ENCODE measurements around the gene NPTXR. TPM values are rescaled to one million over a fixed set of nuclear protein-coding genes. Genes with fewer than 3 reads are reported as not detected.
A peak's percentile ranks its signal among the peaks of the same experiment; 100 is the strongest.

Gene NPTXR
- total and polyA plus RNA-seq, 4 donors, result 6.1 to 21.9 (median 13.9) TPM

GRCh38 chr22:38832005-38832978, 11.5 kb downstream of the NPTXR start:
- 82 to 84% methylated on average over 30 of the region's 30 CpGs for WGBS, 2 donors
- H3K4me3 ChIP-seq (ENCODE audit: low read length in 2 of 2), result no peak overlapping the region
- no peaks in the 10 kb centered on the region for H3K9me3 ChIP-seq (ENCODE audit: control insufficient read depth, low read length)
- H3K36me3 ChIP-seq (ENCODE audit: control insufficient read depth in 1 of 2, insufficient read depth in 2 of 2, low read length in 1 of 2), result no peaks in the 10 kb centered on the region
- intact Hi-C loops (cut with DNase I), result no loop called here
- DNase-seq (peak; percentile 40 to 47), ATAC-seq (ENCODE audit: low FRiP score) (no peak)
- H3K27me3 ChIP-seq (ENCODE audit: control insufficient read depth in 1 of 2, insufficient read depth in 2 of 2, low read length in 1 of 2), result no peaks in the 10 kb centered on the region
- H3K27ac ChIP-seq (ENCODE audit: low read depth in 1 of 2, low read length in 2 of 2), result no peak overlapping the region
- no peaks in the 10 kb centered on the region for H3K4me1 ChIP-seq (ENCODE audit: control insufficient read depth in 1 of 2, insufficient read depth in 2 of 2, low read length in 2 of 2)

- no peaks in the 10 kb centered on the region for H3K4me1 ChIP-seq (ENCODE audit: control insufficient read depth in 1 of 2, insufficient read depth in 2 of 2, low read length in 2 of 2)
- no peak overlapping the region for H3K27ac ChIP-seq (ENCODE audit: low read depth in 1 of 2, low read length in 2 of 2)
- DNase-seq (peak; percentile 44 to 46), ATAC-seq (ENCODE audit: low FRiP score) (no peak)
- 92 to 94% methylated on average over 16 of the region's 16 CpGs for WGBS, 2 donors
- H3K4me3 ChIP-seq (ENCODE audit: low read length in 2 of 2), result no peak overlapping the region
- H3K36me3 ChIP-seq (ENCODE audit: control insufficient read depth in 1 of 2, insufficient read depth in 2 of 2, low read length in 1 of 2), result no peaks in the 10 kb centered on the region
- intact Hi-C loops (cut with DNase I), result no loop called here
- no peaks in the 10 kb centered on the region for H3K9me3 ChIP-seq (ENCODE audit: control insufficient read depth, low read length)
- no peaks in the 10 kb centered on the region for H3K27me3 ChIP-seq (ENCODE audit: control insufficient read depth in 1 of 2, insufficient read depth in 2 of 2, low read length in 1 of 2)
Observed at GRCh38 chr22:38831166-38831945, 12.5 kb downstream of the NPTXR start.

GRCh38 chr22:38830845-38831108, 13.1 kb downstream of the NPTXR start:
- Histone ChIP-seq H3K36me3 (ENCODE audit: control insufficient read depth in 1 of 2, insufficient read depth in 2 of 2, low read length in 1 of 2) (no peaks in the 10 kb centered on the region), H3K27ac (ENCODE audit: low read depth in 1 of 2, low read length in 2 of 2) (no peak overlapping the region), H3K27me3 (ENCODE audit: control insufficient read depth in 1 of 2, insufficient read depth in 2 of 2, low read length in 1 of 2) (no peaks in the 10 kb centered on the region), H3K4me3 (ENCODE audit: low read length in 2 of 2) (no peak overlapping the region), H3K9me3 (ENCODE audit: control insufficient read depth, low read length) (no peaks in the 10 kb centered on the region), H3K4me1 (ENCODE audit: control insufficient read depth in 1 of 2, insufficient read depth in 2 of 2, low read length in 2 of 2) (no peaks in the 10 kb centered on the region)
- DNase-seq, result no peak
- 79 to 83% methylated on average over 7 of the region's 7 CpGs for WGBS, 2 donors
- no peak for ATAC-seq (ENCODE audit: low FRiP score)
- intact Hi-C loops (cut with DNase I), result no loop called here

- no peak overlapping the region for H3K27ac ChIP-seq (ENCODE audit: low read depth in 1 of 2, low read length in 2 of 2)
- 86 to 89% methylated on average over 17 of the region's 17 CpGs for WGBS, 2 donors
- no peak for ATAC-seq (ENCODE audit: low FRiP score)
- no peak overlapping the region for H3K4me3 ChIP-seq (ENCODE audit: low read length in 2 of 2)
- DNase-seq, result peak; percentile 33 to 63
- H3K9me3 ChIP-seq (ENCODE audit: control insufficient read depth, low read length), result no peaks in the 10 kb centered on the region
- intact Hi-C loops (cut with DNase I), result no loop called here
- H3K27me3 ChIP-seq (ENCODE audit: control insufficient read depth in 1 of 2, insufficient read depth in 2 of 2, low read length in 1 of 2), result no peaks in the 10 kb centered on the region
- H3K36me3 ChIP-seq (ENCODE audit: control insufficient read depth in 1 of 2, insufficient read depth in 2 of 2, low read length in 1 of 2), result no peaks in the 10 kb centered on the region
- no peaks in the 10 kb centered on the region for H3K4me1 ChIP-seq (ENCODE audit: control insufficient read depth in 1 of 2, insufficient read depth in 2 of 2, low read length in 2 of 2)
Observed at GRCh38 chr22:38830026-38830844, 13.6 kb downstream of the NPTXR start.

- no peaks in the 10 kb centered on the region for H3K36me3 ChIP-seq (ENCODE audit: control insufficient read depth in 1 of 2, insufficient read depth in 2 of 2, low read length in 1 of 2)
- no peak overlapping the region for H3K4me3 ChIP-seq (ENCODE audit: low read length in 2 of 2)
- WGBS, 2 donors, result 79 to 86% methylated on average over 4 of the region's 4 CpGs
- intact Hi-C loops (cut with DNase I), result no loop called here
- no peaks in the 10 kb centered on the region for H3K27me3 ChIP-seq (ENCODE audit: control insufficient read depth in 1 of 2, insufficient read depth in 2 of 2, low read length in 1 of 2)
- no peaks in the 10 kb centered on the region for H3K9me3 ChIP-seq (ENCODE audit: control insufficient read depth, low read length)
- no peak overlapping the region for H3K27ac ChIP-seq (ENCODE audit: low read depth in 1 of 2, low read length in 2 of 2)
- peak; percentile 7 to 15 for DNase-seq
- no peaks in the 10 kb centered on the region for H3K4me1 ChIP-seq (ENCODE audit: control insufficient read depth in 1 of 2, insufficient read depth in 2 of 2, low read length in 2 of 2)
- ATAC-seq (ENCODE audit: low FRiP score), result no peak
Observed at GRCh38 chr22:38829485-38829884, 14.3 kb downstream of the NPTXR start.

- H3K36me3 ChIP-seq (ENCODE audit: control insufficient read depth in 1 of 2, insufficient read depth in 2 of 2, low read length in 1 of 2), result no peaks in the 10 kb centered on the region
- no peaks in the 10 kb centered on the region for H3K4me1 ChIP-seq (ENCODE audit: control insufficient read depth in 1 of 2, insufficient read depth in 2 of 2, low read length in 2 of 2)
- H3K4me3 ChIP-seq (ENCODE audit: low read length in 2 of 2), result no peak overlapping the region
- intact Hi-C loops (cut with DNase I), result no loop called here
- 86 to 89% methylated on average over 10 of the region's 10 CpGs for WGBS, 2 donors
- ATAC-seq (ENCODE audit: low FRiP score) (no peak), DNase-seq (peak; percentile 17 to 51)
- H3K9me3 ChIP-seq (ENCODE audit: control insufficient read depth, low read length), result no peaks in the 10 kb centered on the region
- no peaks in the 10 kb centered on the region for H3K27me3 ChIP-seq (ENCODE audit: control insufficient read depth in 1 of 2, insufficient read depth in 2 of 2, low read length in 1 of 2)
- no peak overlapping the region for H3K27ac ChIP-seq (ENCODE audit: low read depth in 1 of 2, low read length in 2 of 2)
Observed at GRCh38 chr22:38828616-38829205, 15.1 kb downstream of the NPTXR start.

- no peak overlapping the region for H3K4me3 ChIP-seq (ENCODE audit: low read length in 2 of 2)
- no peaks in the 10 kb centered on the region for H3K36me3 ChIP-seq (ENCODE audit: control insufficient read depth in 1 of 2, insufficient read depth in 2 of 2, low read length in 1 of 2)
- H3K9me3 ChIP-seq (ENCODE audit: control insufficient read depth, low read length), result no peaks in the 10 kb centered on the region
- intact Hi-C loops (cut with DNase I), result no loop called here
- 73 to 77% methylated on average over 11 of the region's 11 CpGs for WGBS, 2 donors
- ATAC-seq (ENCODE audit: low FRiP score), result no peak
- DNase-seq, result peak; percentile 38 to 51
- H3K27ac ChIP-seq (ENCODE audit: low read depth in 1 of 2, low read length in 2 of 2), result no peak overlapping the region
- H3K27me3 ChIP-seq (ENCODE audit: control insufficient read depth in 1 of 2, insufficient read depth in 2 of 2, low read length in 1 of 2), result no peaks in the 10 kb centered on the region
- no peaks in the 10 kb centered on the region for H3K4me1 ChIP-seq (ENCODE audit: control insufficient read depth in 1 of 2, insufficient read depth in 2 of 2, low read length in 2 of 2)
Observed at GRCh38 chr22:38828191-38828590, 15.6 kb downstream of the NPTXR start.

GRCh38 chr22:38827510-38827909, 16.3 kb downstream of the NPTXR start:
- intact Hi-C loops (cut with DNase I), result no loop called here

More at GRCh38 chr22:38827510-38827909, 16.3 kb downstream of the NPTXR start:
- no peaks in the 10 kb centered on the region for H3K4me1 ChIP-seq (ENCODE audit: control insufficient read depth in 1 of 2, insufficient read depth in 2 of 2, low read length in 2 of 2)
- no peaks in the 10 kb centered on the region for H3K27me3 ChIP-seq (ENCODE audit: control insufficient read depth in 1 of 2, insufficient read depth in 2 of 2, low read length in 1 of 2)
- H3K9me3 ChIP-seq (ENCODE audit: control insufficient read depth, low read length), result no peaks in the 10 kb centered on the region
- H3K36me3 ChIP-seq (ENCODE audit: control insufficient read depth in 1 of 2, insufficient read depth in 2 of 2, low read length in 1 of 2), result no peaks in the 10 kb centered on the region
- no peak overlapping the region for H3K27ac ChIP-seq (ENCODE audit: low read depth in 1 of 2, low read length in 2 of 2)
- DNase-seq (no peak), ATAC-seq (ENCODE audit: low FRiP score) (no peak)
- no peak overlapping the region for H3K4me3 ChIP-seq (ENCODE audit: low read length in 2 of 2)
